Fibroblast of lung (primary cell): ENCODE data around the gene ADGRD2. TPM values are rescaled to one million over a fixed set of nuclear protein-coding genes. Genes with fewer than 3 reads are reported as not detected.

ENCODE experiments used
- DNase-seq, 2 donors: peaks; one replicate each; pipeline versions ENCODE4 v3.0.0 to v3.0.0-alpha.2; 2010; ENCODE audit warnings: low read depth in 2 of 2
- H2AFZ ChIP-seq: 2 replicates; pipeline ENCODE4 v1.5.1; 2012; ENCODE audit warnings: low read length, control low read depth, inconsistent platforms
- H3K27ac ChIP-seq: 2 replicates; pipeline ENCODE4 v1.5.1; 2011; ENCODE audit warnings: low read length, control low read depth; ENCODE audit not compliant: insufficient read depth
- H3K27me3 ChIP-seq: 2 replicates; pipeline ENCODE4 v1.5.1; 2011; ENCODE audit warnings: mild to moderate bottlenecking, low read length; ENCODE audit not compliant: control insufficient read depth, insufficient read depth
- H3K36me3 ChIP-seq: 2 replicates; pipeline ENCODE4 v1.5.1; 2011; ENCODE audit warnings: low read length; ENCODE audit not compliant: control insufficient read depth, insufficient read depth
- H3K4me1 ChIP-seq: 2 replicates; pipeline ENCODE4 v1.5.1; 2011; ENCODE audit warnings: low read length; ENCODE audit not compliant: control insufficient read depth, insufficient read depth; ENCODE audit errors: extremely low read depth
- H3K4me2 ChIP-seq: 2 replicates; pipeline ENCODE4 v1.5.1; 2011; ENCODE audit warnings: low read length, control low read depth; ENCODE audit not compliant: insufficient read depth; ENCODE audit errors: extremely low read depth
- H3K4me3 ChIP-seq, 4 experiments: fragments of 200-600 bp in 1 of 4; sonication (generic) in 1 of 4; replicated peaks in 1 of 4; 2 replicates each; pipeline ENCODE4 v1.5.1; 2011 to 2016; ENCODE audit warnings: low read length in 4 of 4, low read depth in 3 of 4, mild to moderate bottlenecking in 3 of 4, control low read depth in 2 of 4, inconsistent platforms in 1 of 4, mixed read lengths in 1 of 4; ENCODE audit not compliant: insufficient read depth in 1 of 4; ENCODE audit errors: control extremely low read depth in 1 of 4
- H3K79me2 ChIP-seq: 2 replicates; pipeline ENCODE4 v1.5.1; 2012; ENCODE audit warnings: mild to moderate bottlenecking, low read length, inconsistent platforms; ENCODE audit not compliant: control insufficient read depth, insufficient read depth
- H3K9ac ChIP-seq: 2 replicates; pipeline ENCODE4 v1.5.1; 2011; ENCODE audit warnings: mild to moderate bottlenecking, low read length, control low read depth; ENCODE audit not compliant: insufficient read depth
- H3K9me3 ChIP-seq: 2 replicates; pipeline ENCODE4 v1.5.1; 2012; ENCODE audit warnings: low read depth, low read length; ENCODE audit not compliant: control insufficient read depth, insufficient read depth
- H4K20me1 ChIP-seq: 2 replicates; pipeline ENCODE4 v1.5.1; 2011; ENCODE audit warnings: low read length; ENCODE audit not compliant: control insufficient read depth, insufficient read depth; ENCODE audit errors: extremely low read depth
- EZH2 ChIP-seq: IDR thresholded peaks from 2 replicates; pipeline ENCODE4 v1.5.1; 2012; ENCODE audit warnings: low read length, control low read depth, mild to moderate bottlenecking; ENCODE audit errors: missing control alignments
- polyA plus RNA-seq, 2 donors: library from polyadenylated mRNA; depleted of rRNA in 1 of 2; stranded (reverse) in 1 of 2; unstranded in 1 of 2; fragments of >200 nt; gene quantifications; 2 replicates each; pipeline ENCODE4 v1.2.1, GENCODE V29; 2011 to 2012; ENCODE audit warnings: missing spikeins in 1 of 2
- total RNA-seq: library from RNA; depleted of rRNA; stranded (reverse); fragments of >200 nt; gene quantifications from 2 replicates; pipeline ENCODE4 v1.2.1, GENCODE V29; 2014
- TF ChIP-seq, protein P1 (sequence below), 2 donors: IDR thresholded peaks in 1 of 2; conservative IDR thresholded peaks in 1 of 2; 1 replicate in 1 of 2; 2 replicates in 1 of 2; pipeline ENCODE4 v1.5.1; 2011 to 2012; ENCODE audit warnings: low read length in 2 of 2, control low read depth in 1 of 2, inconsistent platforms in 1 of 2, low read depth in 1 of 2, mild to moderate bottlenecking in 1 of 2

The ADGRD2 gene
- total and polyA plus RNA-seq, 2 donors (not counting 1 experiment from before 2014, with no cell fraction given) = not detected

DNA sequence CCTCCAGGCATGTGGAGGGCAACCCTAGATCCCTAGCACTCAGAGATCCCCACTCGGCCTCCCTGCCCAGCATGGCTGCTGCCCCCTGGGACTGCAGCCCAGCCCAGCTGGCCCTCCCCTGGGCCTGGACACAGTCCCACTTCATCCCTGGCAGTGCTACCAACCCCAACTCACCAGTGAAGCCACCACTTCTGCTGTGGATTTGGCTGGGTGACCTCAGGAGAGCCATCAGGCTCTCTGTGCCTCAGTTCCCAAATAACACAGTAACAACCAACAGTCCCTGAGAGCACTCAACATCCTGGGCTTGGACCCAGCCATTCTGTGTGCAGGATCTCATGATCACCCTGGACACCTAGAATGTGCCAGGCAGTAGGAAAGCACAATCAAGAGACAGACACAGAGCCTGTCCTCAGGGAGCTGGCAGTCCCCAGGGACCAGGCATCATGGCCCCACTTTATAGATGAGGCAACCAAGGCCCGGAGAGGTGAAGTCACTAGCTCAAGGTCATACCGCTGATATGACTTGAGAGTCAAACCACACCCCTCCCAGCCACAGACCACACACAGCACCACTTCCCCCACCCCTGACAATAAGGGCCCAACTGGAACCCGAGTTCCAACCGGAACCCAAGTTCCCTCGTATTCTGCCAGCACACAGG, 30.3 kb upstream of the ADGRD2 start:
- no peak for DNase-seq
- no peak overlapping the region for H3K4me2 ChIP-seq
- H3K27me3 ChIP-seq = no peaks in the 10 kb centered on the region
- no peak overlapping the region for H3K4me3 ChIP-seq
- H3K36me3 ChIP-seq = no peaks in the 10 kb centered on the region
- peaks cover under 1% of the 10 kb centered on the region for H3K79me2 ChIP-seq
- no peaks in the 10 kb centered on the region for H3K4me1 ChIP-seq
- no peak overlapping the region for H3K9ac ChIP-seq
- H3K9me3 ChIP-seq = no peaks in the 10 kb centered on the region
- TF ChIP-seq, protein P1, sequence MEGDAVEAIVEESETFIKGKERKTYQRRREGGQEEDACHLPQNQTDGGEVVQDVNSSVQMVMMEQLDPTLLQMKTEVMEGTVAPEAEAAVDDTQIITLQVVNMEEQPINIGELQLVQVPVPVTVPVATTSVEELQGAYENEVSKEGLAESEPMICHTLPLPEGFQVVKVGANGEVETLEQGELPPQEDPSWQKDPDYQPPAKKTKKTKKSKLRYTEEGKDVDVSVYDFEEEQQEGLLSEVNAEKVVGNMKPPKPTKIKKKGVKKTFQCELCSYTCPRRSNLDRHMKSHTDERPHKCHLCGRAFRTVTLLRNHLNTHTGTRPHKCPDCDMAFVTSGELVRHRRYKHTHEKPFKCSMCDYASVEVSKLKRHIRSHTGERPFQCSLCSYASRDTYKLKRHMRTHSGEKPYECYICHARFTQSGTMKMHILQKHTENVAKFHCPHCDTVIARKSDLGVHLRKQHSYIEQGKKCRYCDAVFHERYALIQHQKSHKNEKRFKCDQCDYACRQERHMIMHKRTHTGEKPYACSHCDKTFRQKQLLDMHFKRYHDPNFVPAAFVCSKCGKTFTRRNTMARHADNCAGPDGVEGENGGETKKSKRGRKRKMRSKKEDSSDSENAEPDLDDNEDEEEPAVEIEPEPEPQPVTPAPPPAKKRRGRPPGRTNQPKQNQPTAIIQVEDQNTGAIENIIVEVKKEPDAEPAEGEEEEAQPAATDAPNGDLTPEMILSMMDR (conservative IDR thresholded peaks at IDR 0.05 in 1 of 2, IDR thresholded peaks at IDR 0.05 in 1 of 2; ENCODE audit: low read depth in 1 of 2, low read length in 2 of 2) = no peak
- TF ChIP-seq EZH2 = no peak
- H3K27ac ChIP-seq = no peak overlapping the region
- H2AFZ ChIP-seq = peak overlapping the region; percentile 62
- no peaks in the 10 kb centered on the region for H4K20me1 ChIP-seq

DNA sequence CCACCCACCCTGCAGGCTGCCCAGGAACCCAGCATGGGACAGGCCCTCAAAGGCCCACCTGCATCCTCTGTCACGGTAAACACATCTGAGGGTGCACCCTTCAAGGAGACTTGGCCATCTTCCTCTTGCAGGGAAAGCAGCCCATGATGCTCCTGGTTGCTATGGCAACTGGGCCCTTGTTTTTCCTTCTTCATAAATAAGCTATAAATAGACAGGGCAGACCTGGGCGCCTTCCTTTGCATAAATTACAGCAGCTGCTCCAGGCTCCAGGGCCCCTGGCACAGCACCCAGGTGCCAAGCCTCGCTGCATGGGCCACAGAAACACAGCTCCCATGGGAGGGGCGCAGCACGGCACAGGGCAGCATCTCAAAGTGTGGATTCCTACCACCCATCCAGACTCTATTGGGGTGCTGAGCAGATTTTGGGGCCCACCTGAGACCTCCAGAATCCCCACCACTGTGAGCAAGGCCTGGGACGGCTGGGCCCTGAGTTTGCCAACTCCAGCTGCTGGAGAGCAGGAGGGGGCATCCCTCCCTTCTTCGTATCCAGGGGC, 29.2 kb upstream of the ADGRD2 start:
- Histone ChIP-seq H3K4me2 (no peak overlapping the region), H3K27me3 (no peaks in the 10 kb centered on the region), H3K79me2 (no peaks in the 10 kb centered on the region), H3K4me1 (no peaks in the 10 kb centered on the region), H3K9me3 (no peaks in the 10 kb centered on the region), H3K9ac (no peak overlapping the region), H3K4me3 (no peak overlapping the region), H2AFZ (no peak overlapping the region), H3K27ac (no peak overlapping the region), H4K20me1 (no peaks in the 10 kb centered on the region), H3K36me3 (no peaks in the 10 kb centered on the region)
- TF ChIP-seq, protein P1 (conservative IDR thresholded peaks at IDR 0.05 in 1 of 2, IDR thresholded peaks at IDR 0.05 in 1 of 2; ENCODE audit: low read depth in 1 of 2, low read length in 2 of 2) = no peak
- TF ChIP-seq EZH2 = no peak
- DNase-seq = no peak

DNA sequence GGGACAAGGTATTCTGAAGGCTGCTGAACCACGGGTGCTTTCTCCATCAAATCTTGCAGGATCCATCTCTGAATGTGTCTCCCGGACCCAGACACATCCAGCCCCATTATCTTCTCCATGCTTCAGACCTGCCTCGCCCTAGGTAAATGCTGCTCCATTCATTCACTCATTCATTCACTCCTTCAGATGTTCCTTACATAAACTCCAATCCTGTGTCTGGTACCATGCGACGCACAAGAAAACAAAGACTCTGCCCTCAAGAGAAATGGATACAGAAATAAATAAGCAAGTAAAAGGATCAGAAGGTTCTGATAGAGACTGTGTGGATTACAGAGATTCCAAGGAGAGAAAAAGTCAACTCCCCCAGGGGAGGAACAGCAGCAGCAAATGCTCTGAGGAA, 27.1 kb upstream of the ADGRD2 start:
- H2AFZ ChIP-seq = peak overlapping the region; percentile 28
- no peaks in the 10 kb centered on the region for H4K20me1 ChIP-seq
- no peaks in the 10 kb centered on the region for H3K27me3 ChIP-seq
- H3K9me3 ChIP-seq = no peaks in the 10 kb centered on the region
- no peak overlapping the region for H3K4me2 ChIP-seq
- H3K9ac ChIP-seq = no peak overlapping the region
- no peak overlapping the region for H3K27ac ChIP-seq
- H3K79me2 ChIP-seq = no peaks in the 10 kb centered on the region
- H3K4me3 ChIP-seq = no peak overlapping the region
- no peak for DNase-seq
- no peaks in the 10 kb centered on the region for H3K36me3 ChIP-seq
- no peak for TF ChIP-seq EZH2
- TF ChIP-seq, protein P1 (conservative IDR thresholded peaks at IDR 0.05 in 1 of 2, IDR thresholded peaks at IDR 0.05 in 1 of 2; ENCODE audit: low read depth in 1 of 2, low read length in 2 of 2) = no peak
- no peaks in the 10 kb centered on the region for H3K4me1 ChIP-seq
